Measurements from ENCODE around the gene TLN1. TPM values are rescaled to one million over a fixed set of nuclear protein-coding genes. Genes with fewer than 3 reads are reported as not detected.

The TLN1 gene
- total RNA-seq, 1 experiment from 2014 or later = 347 TPM

DNA sequence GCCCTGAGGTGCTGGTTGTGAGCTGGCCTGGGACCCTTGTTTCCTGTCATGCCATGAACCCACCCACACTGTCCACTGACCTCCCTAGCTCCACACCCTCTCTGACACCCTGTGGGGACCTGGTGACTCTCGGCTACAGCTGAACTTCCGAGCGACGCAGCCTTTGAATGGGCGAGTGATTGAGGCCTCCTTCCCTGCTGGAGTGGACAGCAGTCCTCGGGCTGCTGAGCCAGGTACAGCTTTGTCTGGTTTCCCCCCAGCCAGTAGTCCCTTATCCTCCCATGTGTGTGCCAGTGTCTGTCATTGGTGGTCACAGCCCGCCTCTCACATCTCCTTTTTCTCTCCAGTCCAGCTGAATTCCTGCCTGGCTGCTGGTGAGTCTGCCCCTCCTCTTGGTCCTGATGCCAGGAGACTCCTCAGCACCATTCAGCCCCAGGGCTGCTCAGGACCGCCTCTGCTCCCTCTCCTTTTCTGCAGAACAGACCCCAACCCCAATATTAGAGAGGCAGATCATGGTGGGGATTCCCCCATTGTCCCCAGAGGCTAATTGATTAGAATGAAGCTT is 52.1 kb downstream of the TLN1 start:
- ChIA-PET POLR2A (interaction anchor here (0.6 to 1.0 kb wide), 2 partner anchors 21 to 366 kb away, joined by 3 read pairs; no protein-coding TSS in a partner anchor), CTCF (interaction anchor here (1.6 kb wide), 1 partner anchor 19 kb away, joined by 7 read pairs; no protein-coding TSS in a partner anchor)
- no TSS peak for BruUV-seq (replicated peaks)
- DNase-seq (ENCODE audit: low read depth, low spot score) = no peak
- Histone ChIP-seq H3K4me3 (ENCODE audit: low read depth in 2 of 2, low read length in 2 of 2) (no peak overlapping the region), H3K9me3 (ENCODE audit: control insufficient read depth, insufficient read depth, low read depth, low read length) (no peaks in the 10 kb centered on the region), H3K27ac (ENCODE audit: low read length) (no peak overlapping the region), H3K36me3 (ENCODE audit: control insufficient read depth, insufficient read depth, low read length) (no peaks in the 10 kb centered on the region), H3K4me1 (ENCODE audit: control insufficient read depth, insufficient read depth, low read length) (peaks cover 12% of the 10 kb centered on the region; the same call in 1 of the 2 replicates), H3K27me3 (ENCODE audit: control insufficient read depth, insufficient read depth, low read length) (no peaks in the 10 kb centered on the region)
- TF ChIP-seq, protein P1, sequence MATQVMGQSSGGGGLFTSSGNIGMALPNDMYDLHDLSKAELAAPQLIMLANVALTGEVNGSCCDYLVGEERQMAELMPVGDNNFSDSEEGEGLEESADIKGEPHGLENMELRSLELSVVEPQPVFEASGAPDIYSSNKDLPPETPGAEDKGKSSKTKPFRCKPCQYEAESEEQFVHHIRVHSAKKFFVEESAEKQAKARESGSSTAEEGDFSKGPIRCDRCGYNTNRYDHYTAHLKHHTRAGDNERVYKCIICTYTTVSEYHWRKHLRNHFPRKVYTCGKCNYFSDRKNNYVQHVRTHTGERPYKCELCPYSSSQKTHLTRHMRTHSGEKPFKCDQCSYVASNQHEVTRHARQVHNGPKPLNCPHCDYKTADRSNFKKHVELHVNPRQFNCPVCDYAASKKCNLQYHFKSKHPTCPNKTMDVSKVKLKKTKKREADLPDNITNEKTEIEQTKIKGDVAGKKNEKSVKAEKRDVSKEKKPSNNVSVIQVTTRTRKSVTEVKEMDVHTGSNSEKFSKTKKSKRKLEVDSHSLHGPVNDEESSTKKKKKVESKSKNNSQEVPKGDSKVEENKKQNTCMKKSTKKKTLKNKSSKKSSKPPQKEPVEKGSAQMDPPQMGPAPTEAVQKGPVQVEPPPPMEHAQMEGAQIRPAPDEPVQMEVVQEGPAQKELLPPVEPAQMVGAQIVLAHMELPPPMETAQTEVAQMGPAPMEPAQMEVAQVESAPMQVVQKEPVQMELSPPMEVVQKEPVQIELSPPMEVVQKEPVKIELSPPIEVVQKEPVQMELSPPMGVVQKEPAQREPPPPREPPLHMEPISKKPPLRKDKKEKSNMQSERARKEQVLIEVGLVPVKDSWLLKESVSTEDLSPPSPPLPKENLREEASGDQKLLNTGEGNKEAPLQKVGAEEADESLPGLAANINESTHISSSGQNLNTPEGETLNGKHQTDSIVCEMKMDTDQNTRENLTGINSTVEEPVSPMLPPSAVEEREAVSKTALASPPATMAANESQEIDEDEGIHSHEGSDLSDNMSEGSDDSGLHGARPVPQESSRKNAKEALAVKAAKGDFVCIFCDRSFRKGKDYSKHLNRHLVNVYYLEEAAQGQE (IDR thresholded peaks at IDR 0.05; ENCODE audit: insufficient read depth in 1 of 2, low read depth in 2 of 2, low read length in 1 of 2) = no peak
- TF ChIP-seq POLR2AphosphoS5 (IDR thresholded peaks at IDR 0.05; ENCODE audit: low read depth, low read length) = no peak; the same call in 1 of the 2 replicates
- TF ChIP-seq, protein P2, sequence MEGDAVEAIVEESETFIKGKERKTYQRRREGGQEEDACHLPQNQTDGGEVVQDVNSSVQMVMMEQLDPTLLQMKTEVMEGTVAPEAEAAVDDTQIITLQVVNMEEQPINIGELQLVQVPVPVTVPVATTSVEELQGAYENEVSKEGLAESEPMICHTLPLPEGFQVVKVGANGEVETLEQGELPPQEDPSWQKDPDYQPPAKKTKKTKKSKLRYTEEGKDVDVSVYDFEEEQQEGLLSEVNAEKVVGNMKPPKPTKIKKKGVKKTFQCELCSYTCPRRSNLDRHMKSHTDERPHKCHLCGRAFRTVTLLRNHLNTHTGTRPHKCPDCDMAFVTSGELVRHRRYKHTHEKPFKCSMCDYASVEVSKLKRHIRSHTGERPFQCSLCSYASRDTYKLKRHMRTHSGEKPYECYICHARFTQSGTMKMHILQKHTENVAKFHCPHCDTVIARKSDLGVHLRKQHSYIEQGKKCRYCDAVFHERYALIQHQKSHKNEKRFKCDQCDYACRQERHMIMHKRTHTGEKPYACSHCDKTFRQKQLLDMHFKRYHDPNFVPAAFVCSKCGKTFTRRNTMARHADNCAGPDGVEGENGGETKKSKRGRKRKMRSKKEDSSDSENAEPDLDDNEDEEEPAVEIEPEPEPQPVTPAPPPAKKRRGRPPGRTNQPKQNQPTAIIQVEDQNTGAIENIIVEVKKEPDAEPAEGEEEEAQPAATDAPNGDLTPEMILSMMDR (IDR thresholded peaks at IDR 0.05) = no peak
- intact Hi-C loops (cut with micrococcal nuclease; ENCODE audit: unreplicated experiment) (no loop called here), in situ Hi-C loops (cut with HindIII; ENCODE audit: low pct_unique_long_range_greater_than_20kb, low sequenced_read_pairs) (no loop called here)
- ATAC-seq = no peak

DNA sequence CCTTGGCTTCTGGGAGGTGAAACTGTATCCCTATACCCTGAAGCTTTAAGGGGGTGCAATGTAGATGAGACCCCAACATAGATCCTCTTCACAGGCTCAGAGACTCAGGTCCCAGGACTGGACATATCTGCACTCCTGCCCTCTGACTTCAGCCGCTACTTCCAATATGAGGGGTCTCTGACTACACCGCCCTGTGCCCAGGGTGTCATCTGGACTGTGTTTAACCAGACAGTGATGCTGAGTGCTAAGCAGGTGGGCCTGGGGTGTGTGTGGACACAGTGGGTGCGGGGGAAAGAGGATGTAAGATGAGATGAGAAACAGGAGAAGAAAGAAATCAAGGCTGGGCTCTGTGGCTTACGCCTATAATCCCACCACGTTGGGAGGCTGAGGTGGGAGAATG is 52.9 kb downstream of the TLN1 start:
- DNase-seq (ENCODE audit: low read depth, low spot score) = no peak
- TF ChIP-seq, protein P1 (IDR thresholded peaks at IDR 0.05; ENCODE audit: insufficient read depth in 1 of 2, low read depth in 2 of 2, low read length in 1 of 2) = no peak
- TF ChIP-seq POLR2AphosphoS5 (IDR thresholded peaks at IDR 0.05; ENCODE audit: low read depth, low read length) = no peak
- TF ChIP-seq SIN3A (IDR thresholded peaks at IDR 0.05; ENCODE audit: borderline replicate concordance, insufficient read depth, low read depth, low read length) = no peak
- H3K9me3 ChIP-seq (ENCODE audit: control insufficient read depth, insufficient read depth, low read depth, low read length) = no peaks in the 10 kb centered on the region
- H3K27me3 ChIP-seq (ENCODE audit: control insufficient read depth, insufficient read depth, low read length) = no peaks in the 10 kb centered on the region
- H3K36me3 ChIP-seq (ENCODE audit: control insufficient read depth, insufficient read depth, low read length) = no peaks in the 10 kb centered on the region
- no peak overlapping the region for H3K27ac ChIP-seq (ENCODE audit: low read length)
- BruUV-seq (replicated peaks) = no TSS peak
- no peak for ATAC-seq
- in situ Hi-C loops (cut with HindIII; ENCODE audit: low pct_unique_long_range_greater_than_20kb, low sequenced_read_pairs) = no loop called here
- CTCF ChIA-PET = interaction anchor here (1.6 kb wide), 1 partner anchor 18 kb away, joined by 7 read pairs; no protein-coding TSS in a partner anchor
- no peak overlapping the region for H3K4me3 ChIP-seq (ENCODE audit: low read depth in 2 of 2, low read length in 2 of 2)
- peaks cover 12% of the 10 kb centered on the region; the same call in 1 of the 2 replicates for H3K4me1 ChIP-seq (ENCODE audit: control insufficient read depth, insufficient read depth, low read length)
- POLR2A ChIA-PET = interaction anchor here (1.0 kb wide), 1 partner anchor 20 kb away, joined by 3 read pairs; no protein-coding TSS in a partner anchor
- intact Hi-C loops (cut with micrococcal nuclease; ENCODE audit: unreplicated experiment) = no loop called here

Data from Panc1 (cell line).